Measurements from ENCODE around the gene SMAD1. TPM values are rescaled to one million over a fixed set of nuclear protein-coding genes. Genes with fewer than 3 reads are reported as not detected.
"Not testable (repeated sequence)": the region's sequence is repeated elsewhere in the genome, so short reads cannot be mapped to it uniquely, and the experiment has no call there.

The SMAD1 gene
- polyA plus RNA-seq, 1 donor, result 60.0 TPM

DNA sequence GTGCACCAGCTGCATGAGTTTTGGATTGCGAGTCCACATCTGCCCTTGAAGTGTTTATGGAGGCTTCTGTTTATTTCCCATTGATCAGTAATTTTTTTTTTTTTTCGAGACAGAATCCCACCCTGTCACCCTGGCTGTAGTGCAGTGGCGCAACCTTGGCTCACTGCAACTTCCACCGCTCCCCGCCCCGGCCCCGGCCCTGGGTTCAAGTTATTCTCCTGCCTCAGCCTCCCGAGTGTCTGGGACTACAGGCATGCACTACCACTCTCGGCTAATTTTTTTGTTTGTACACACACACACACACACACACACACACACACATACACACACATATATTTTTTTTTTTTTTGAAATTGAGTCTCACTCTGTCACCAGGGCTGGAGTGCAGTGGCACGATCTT lies 46.1 kb downstream of the SMAD1 start:
- no peak for DNase-seq (ENCODE audit: low read depth)

DNA sequence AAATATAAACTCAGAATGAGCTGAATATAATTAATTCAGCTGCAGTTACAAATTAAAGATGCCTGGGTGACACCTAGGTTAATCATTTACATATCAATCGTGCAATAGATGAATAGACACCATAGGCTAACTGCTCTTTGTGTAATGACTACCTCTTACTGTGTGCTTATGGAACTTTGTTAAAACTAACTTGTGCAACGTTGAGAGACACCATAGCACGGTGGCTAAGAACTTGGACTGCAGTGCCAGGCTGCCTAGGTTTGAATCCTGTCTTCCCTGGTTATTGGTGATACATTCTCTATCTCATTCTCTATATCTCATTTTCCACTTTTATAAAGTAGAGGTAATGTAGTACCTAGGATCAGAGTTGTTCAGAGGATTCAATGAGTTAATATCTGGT lies 46.9 kb downstream of the SMAD1 start:
- DNase-seq (ENCODE audit: low read depth), result no peak

DNA sequence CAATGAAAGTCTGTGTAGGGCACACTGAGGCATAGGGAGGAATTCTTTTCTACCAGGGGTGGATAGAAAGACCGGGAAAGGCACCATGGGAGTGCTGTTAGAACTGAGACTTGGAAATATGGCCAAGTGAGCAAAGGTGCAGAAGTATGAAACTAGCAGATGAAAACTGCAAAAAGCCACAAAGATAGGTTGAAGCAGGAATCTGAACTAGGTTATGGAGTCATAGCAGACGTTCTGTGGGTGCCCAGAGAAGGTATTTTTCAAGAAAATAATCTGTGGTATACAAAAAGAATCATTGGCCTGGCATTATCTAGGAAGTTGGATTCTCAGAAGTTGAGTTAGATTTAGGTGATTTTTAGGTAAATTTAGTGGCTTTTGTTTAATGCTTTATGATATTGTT lies 48.5 kb downstream of the SMAD1 start:
- no peak for DNase-seq (ENCODE audit: low read depth)

GRCh38 chr4:145530662-145531061 lies 49.0 kb downstream of the SMAD1 start:
- no peak for DNase-seq (ENCODE audit: low read depth)

GRCh38 chr4:145531223-145531622 lies 49.6 kb downstream of the SMAD1 start:
- no peak for DNase-seq (ENCODE audit: low read depth)

DNA sequence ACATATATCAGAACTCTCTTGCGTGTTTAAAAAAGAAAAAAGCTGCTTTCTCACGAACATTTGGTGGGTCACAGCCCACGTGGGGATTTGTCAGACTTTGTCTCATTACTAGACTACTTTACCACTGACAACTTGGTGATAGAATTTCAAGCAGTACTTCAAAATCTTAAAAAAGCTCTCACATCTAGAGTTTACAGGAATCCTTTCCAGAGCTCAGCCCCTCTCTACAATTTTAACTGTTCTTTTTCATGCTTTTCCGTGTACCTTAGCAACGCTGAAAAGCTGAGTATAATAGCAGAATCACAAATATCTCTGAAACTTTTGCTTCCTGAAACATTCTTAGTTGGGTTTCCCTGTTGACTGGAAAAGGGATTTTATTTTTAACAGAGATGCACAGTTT lies 50.2 kb downstream of the SMAD1 start:
- no peak for DNase-seq (ENCODE audit: low read depth)

DNA sequence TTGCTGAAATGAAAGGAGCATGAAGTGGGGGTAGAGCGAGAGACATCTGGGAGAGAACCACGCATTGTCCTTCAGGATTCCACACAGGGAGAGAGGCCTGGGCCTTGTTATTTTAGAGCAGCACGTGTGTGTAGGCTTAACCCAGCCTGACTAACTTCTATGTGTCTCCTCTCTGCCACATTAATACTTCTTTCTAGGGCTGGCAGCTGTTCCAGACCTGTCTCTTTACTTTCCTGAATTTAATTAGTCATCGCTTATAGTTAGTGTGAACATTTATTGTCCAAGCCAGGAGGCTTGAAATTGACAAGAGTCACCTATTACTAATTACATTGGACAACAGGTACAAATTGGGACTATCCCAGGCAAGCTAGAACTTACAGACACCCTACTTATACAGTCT lies 51.3 kb downstream of the SMAD1 start:
- DNase-seq (ENCODE audit: low read depth), result no peak

GRCh38 chr4:145533415-145533814 lies 51.8 kb downstream of the SMAD1 start:
- DNase-seq (ENCODE audit: low read depth), result not testable (repeated sequence)

- DNase-seq (ENCODE audit: low read depth), result no peak
These were observed 52.3 kb downstream of the SMAD1 start for GRCh38 chr4:145533961-145534360.

DNA sequence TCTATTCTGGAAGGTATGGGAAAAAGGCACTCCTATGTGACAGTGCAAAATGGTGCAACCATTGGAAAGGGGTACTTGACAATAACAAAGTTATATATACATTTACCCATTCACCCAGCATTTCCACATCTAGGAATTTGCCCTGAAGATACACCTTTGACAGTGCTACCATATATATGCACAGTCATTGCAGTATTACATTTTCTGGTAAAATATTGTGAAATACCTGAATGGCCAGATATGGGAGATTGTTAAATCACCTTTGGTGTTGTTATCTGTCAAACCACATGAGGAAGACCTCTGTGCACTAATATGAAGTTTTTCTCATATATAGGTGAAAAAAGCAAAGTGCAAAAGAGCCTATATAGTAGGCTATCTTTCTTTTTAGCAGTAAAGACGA lies 53.5 kb downstream of the SMAD1 start:
- no peak for DNase-seq (ENCODE audit: low read depth)

GRCh38 chr4:145536044-145536443 lies 54.4 kb downstream of the SMAD1 start:
- DNase-seq (ENCODE audit: low read depth), result no peak

- DNase-seq (ENCODE audit: low read depth), result no peak
These were observed 56.9 kb downstream of the SMAD1 start for GRCh38 chr4:145538596-145538995.

DNA sequence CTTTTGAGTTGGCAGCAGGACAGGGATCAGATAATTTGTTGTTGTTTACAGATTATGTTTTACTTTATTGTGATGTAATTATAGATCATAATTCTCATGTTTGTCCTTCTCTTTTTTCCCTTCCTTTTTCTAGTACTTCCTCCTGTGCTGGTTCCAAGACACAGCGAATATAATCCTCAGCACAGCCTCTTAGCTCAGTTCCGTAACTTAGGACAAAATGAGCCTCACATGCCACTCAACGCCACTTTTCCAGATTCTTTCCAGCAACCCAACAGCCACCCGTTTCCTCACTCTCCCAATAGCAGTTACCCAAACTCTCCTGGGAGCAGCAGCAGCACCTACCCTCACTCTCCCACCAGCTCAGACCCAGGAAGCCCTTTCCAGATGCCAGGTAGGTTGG lies 58.0 kb downstream of the SMAD1 start:
- no peak for DNase-seq (ENCODE audit: low read depth)

DNA sequence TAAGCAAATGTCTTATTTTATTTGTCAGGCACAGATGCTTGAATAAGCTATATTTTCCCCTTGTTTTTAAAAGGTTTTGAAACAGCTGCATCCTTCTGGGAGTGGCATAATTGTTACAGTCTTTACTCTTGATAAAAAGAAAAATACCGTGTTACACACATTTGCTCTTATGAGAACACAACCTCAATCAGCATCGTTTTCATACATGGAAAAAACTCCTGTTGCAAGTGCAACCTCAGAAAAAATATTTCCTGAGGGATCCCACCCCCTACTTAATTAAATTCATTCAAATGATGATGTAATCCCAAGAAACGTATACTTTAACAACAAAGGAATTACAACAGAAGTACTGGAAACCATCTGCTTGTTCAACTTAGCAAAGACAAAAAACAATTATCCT lies 58.6 kb downstream of the SMAD1 start:
- DNase-seq (ENCODE audit: low read depth), result no peak

GRCh38 chr4:145541346-145541745 lies 59.7 kb downstream of the SMAD1 start:
- no peak for DNase-seq (ENCODE audit: low read depth)

DNA sequence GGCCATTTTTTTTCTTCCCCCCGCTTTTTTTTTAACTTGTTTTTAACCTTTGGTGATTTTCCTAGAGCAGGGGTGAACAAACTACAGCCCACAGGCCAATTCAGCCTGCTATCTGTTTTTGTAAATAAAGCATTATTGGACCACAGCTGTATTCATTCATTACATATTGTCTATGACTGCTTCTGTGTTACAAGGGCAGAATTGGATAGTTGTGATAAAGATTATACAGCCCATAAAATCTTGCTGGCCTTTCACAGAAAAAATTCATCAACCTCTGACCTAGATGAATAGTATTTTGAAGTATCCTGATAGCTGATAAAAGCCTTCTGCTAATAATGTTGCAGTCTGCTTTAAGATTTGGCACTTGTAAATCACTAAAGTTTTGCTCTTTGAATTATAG lies 63.4 kb downstream of the SMAD1 start:
- DNase-seq (ENCODE audit: low read depth), result no peak

DNA sequence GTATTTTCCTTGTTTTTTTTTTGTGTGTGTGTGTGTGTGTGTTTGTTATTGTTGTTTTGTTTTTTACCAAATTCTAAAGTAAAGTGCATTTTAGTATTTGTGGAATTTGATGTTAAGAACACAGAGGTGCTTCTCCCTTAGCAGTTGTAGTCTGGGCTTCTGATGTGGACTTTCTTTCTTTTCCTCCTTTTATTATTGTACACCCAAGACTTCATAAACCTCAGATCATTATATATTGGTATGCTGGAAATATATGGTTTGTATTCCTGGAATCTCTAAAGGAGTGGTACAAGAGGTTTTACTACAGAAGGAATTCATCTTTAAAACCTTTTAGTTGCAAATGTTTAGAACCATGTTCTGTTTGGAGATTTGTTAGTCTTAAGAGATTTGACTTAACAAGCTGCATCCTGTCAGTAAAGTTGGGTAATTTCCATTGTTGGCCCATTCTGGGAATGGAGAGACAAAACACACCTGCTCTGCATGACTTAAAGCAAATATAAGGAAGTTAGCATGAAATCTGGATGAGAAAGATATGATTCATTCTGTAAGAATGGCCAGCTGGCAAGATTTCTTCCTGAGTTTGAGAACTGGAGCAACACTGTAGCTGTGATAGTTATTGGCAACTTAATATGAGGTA lies 64.0 kb downstream of the SMAD1 start:
- DNase-seq (ENCODE audit: low read depth), result peak; percentile 82

DNA sequence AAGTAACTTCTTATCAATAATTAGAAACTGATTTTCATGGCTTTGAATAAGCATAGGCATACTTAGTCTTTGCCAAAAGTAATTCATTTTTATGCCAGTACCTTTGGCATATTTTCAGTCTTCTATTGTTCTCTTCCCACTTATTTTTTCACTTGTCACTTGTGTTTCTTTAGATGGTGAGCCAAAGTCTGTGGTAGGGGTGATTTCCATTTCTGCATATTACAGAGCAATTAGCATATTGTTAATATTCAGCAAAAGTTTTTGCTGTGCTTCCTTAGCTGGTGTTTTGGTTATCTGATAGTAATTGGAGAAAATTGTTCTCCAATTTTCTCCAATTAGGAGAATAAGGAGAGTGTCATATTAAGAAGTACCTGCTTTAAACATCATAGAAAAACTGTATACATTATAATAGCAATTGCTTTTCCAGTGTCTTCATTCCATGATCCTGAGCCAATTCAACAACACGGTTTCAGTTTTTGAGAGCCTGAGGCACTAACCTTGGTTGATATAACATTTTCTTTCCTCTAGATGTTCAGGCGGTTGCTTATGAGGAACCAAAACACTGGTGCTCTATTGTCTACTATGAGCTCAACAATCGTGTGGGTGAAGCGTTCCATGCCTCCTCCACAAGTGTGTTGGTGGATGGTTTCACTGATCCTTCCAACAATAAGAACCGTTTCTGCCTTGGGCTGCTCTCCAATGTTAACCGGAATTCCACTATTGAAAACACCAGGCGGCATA lies 64.7 kb downstream of the SMAD1 start:
- DNase-seq (ENCODE audit: low read depth), result no peak

GRCh38 chr4:145551660-145552059 lies 70.0 kb downstream of the SMAD1 start:
- no peak for DNase-seq (ENCODE audit: low read depth)

DNA sequence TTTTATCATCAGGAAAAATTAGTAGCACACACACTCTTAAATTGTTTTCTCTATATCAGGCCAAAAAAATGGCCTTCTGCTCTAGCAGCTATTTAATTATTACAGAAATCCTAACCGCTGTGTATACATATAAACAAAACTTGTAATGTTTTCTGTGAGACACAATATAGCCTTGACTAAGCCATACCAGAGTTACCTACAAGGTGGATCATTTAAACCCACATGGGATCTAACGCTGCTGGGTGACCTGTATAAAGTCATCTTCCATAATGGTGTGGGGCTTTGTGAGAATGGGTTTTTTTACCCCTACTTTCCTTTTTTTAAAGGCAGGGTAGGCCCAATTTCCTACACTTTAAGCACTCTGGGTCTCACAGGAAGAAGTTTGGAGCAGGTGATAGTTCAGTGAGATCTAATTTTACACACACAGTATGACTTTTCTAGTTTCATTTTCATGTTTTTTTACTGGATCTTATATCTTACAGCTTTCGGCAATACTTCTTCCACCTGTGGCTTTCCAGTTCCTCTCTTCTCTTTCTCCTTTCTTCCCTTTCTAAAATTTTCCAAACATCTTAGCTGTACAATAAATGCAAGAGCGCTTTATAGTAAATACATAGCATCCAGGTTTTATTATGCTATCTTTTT lies 70.6 kb downstream of the SMAD1 start:
- DNase-seq (ENCODE audit: low read depth), result no peak

DNA sequence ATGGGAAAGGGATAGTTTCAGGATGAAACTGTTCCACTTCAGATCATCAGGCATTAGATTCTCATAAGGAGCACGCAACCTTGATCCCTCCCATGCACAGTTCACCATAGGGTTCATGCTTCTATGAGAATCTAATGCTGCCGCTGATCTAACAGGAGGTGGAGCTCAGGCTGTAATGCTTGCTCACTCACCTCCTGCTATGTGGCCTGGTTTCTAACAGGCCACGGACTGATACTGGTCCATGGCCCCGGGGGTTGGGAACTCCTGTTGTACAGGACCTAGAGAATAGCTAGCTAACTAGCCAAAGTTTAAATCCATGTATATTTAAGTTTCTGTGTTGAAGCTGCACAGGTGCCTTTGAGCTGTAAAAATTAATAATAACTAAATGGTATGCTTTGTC lies 71.7 kb downstream of the SMAD1 start:
- DNase-seq (ENCODE audit: low read depth), result no peak

DNA sequence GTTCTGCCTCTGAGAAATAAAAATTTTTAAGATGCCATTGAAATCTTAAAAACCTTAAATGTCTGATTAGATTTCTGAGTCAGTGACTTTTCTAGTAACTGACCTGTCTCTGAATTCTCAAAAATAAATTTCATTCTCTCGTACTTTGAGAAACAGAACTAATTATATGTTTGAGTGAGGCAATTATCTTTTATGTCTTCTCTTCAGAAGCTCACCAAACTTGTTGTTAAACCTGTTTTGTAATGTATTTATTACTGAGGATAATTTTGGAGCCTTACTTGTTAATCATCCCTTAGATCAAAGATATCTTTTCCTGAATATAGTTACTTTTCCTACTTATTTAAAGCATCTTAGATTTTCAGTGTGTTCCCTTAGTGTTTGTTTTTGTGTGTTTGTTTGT lies 73.0 kb downstream of the SMAD1 start:
- DNase-seq (ENCODE audit: low read depth), result no peak

- no peak for DNase-seq (ENCODE audit: low read depth)
These were observed 76.1 kb downstream of the SMAD1 start for GRCh38 chr4:145557720-145558119.

All from forelimb muscle (tissue), 1 donor.